HepG2 (cell line): ENCODE results near the gene GCNT2. TPM values are rescaled to one million over a fixed set of nuclear protein-coding genes. Genes with fewer than 3 reads are reported as not detected.
A peak's percentile ranks its signal among the peaks of the same experiment; 100 is the strongest.

Source experiments
- GPN1 ChIP-seq: sonication (generic); formaldehyde crosslinking; IDR thresholded peaks from 2 replicates; pipeline ENCODE4 v1.5.1; 2020; ENCODE audit warnings: missing genetic modification reagents, borderline replicate concordance
- HIVEP1 ChIP-seq: sonication (generic); formaldehyde crosslinking; IDR thresholded peaks from 2 replicates; pipeline ENCODE4 v1.4.0; 2020; ENCODE audit warnings: mild to moderate bottlenecking, missing genetic modification reagents
- NRL ChIP-seq: sonication (generic); formaldehyde crosslinking; IDR thresholded peaks from 2 replicates; pipeline ENCODE4 v1.5.0; 2020; ENCODE audit warnings: missing genetic modification reagents, mild to moderate bottlenecking, moderate library complexity, borderline replicate concordance
- polyA plus RNA-seq, 8 experiments: library from polyadenylated mRNA; depleted of rRNA in 3 of 8; stranded (reverse) in 7 of 8; unstranded in 1 of 8; fragments of >200 nt; fragmentation: Illumina TruSeq in 4 of 8; extraction: Trizol in 4 of 8; gene quantifications; 2 replicates each; pipeline versions ENCODE4 v1.2.1 to v1.2.3, GENCODE V29; 2011 to 2016; ENCODE audit warnings: low read depth in 4 of 8, missing spikeins in 1 of 8, mixed read lengths in 1 of 8; ENCODE audit not compliant: insufficient read depth in 1 of 8
- total RNA-seq, 5 experiments: library from RNA; depleted of rRNA; stranded (reverse); fragments of >200 nt; fragmentation: Illumina TruSeq; extraction: Trizol; gene quantifications; 2 replicates each; pipeline ENCODE4 v1.2.3, GENCODE V29; 2016; ENCODE audit warnings: low read depth in 1 of 5
- TF ChIP-seq, protein P1 (sequence below): sonication (generic); formaldehyde crosslinking; IDR thresholded peaks from 2 replicates; pipeline ENCODE4 v1.9.0; 2021; ENCODE audit warnings: mild to moderate bottlenecking, missing genetic modification reagents
- TF ChIP-seq, protein P2 (sequence below): sonication (generic); formaldehyde crosslinking; IDR thresholded peaks from 2 replicates; pipeline ENCODE4 v1.5.0; 2020; ENCODE audit warnings: missing genetic modification reagents
- TF ChIP-seq, protein P3 (sequence below): sonication (generic); formaldehyde crosslinking; conservative IDR thresholded peaks from 2 replicates; pipeline ENCODE4 v1.4.0; 2020; ENCODE audit warnings: mild to moderate bottlenecking, missing genetic modification reagents, moderate library complexity
- TF ChIP-seq, protein P4 (sequence below): IDR thresholded peaks from 2 replicates; pipeline ENCODE4 v1.6.1; 2016; ENCODE audit warnings: mild to moderate bottlenecking
- TF ChIP-seq, protein P5 (sequence below): sonication (generic); formaldehyde crosslinking; conservative IDR thresholded peaks from 2 replicates; pipeline ENCODE4 v1.8.1; 2023; ENCODE audit warnings: missing genetic modification reagents
- TF ChIP-seq, protein P6 (sequence below): sonication (generic); formaldehyde crosslinking; IDR thresholded peaks from 2 replicates; pipeline ENCODE4 v1.4.0; 2020; ENCODE audit warnings: missing genetic modification reagents, mild to moderate bottlenecking, borderline replicate concordance

GCNT2 gene
- total and polyA plus RNA-seq, 2 of the 13 experiments (the other 11 are each of a cell fraction or from before 2014, with no cell fraction given), result 11.8 to 31.9 TPM

DNA sequence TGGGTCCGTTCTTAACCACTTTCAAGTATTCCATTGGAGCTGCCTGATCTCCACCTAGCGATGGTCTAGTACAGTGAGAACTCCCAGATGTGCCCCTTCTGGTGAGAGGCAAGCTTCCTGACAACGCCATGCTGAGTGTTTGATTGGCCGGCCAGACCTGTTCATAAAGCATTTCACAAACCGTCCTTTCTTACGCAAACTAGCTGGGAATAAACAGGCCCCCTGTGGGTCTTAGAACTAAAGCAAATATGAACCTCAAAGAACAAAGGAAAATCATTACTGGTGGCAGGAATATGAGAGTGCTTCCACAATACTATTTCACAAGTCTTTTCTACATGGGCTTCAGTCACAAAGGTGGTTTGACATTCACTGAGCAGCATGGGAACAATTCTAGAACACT lies 15.6 kb upstream of the GCNT2 start (continued):
- TF ChIP-seq, protein P1, sequence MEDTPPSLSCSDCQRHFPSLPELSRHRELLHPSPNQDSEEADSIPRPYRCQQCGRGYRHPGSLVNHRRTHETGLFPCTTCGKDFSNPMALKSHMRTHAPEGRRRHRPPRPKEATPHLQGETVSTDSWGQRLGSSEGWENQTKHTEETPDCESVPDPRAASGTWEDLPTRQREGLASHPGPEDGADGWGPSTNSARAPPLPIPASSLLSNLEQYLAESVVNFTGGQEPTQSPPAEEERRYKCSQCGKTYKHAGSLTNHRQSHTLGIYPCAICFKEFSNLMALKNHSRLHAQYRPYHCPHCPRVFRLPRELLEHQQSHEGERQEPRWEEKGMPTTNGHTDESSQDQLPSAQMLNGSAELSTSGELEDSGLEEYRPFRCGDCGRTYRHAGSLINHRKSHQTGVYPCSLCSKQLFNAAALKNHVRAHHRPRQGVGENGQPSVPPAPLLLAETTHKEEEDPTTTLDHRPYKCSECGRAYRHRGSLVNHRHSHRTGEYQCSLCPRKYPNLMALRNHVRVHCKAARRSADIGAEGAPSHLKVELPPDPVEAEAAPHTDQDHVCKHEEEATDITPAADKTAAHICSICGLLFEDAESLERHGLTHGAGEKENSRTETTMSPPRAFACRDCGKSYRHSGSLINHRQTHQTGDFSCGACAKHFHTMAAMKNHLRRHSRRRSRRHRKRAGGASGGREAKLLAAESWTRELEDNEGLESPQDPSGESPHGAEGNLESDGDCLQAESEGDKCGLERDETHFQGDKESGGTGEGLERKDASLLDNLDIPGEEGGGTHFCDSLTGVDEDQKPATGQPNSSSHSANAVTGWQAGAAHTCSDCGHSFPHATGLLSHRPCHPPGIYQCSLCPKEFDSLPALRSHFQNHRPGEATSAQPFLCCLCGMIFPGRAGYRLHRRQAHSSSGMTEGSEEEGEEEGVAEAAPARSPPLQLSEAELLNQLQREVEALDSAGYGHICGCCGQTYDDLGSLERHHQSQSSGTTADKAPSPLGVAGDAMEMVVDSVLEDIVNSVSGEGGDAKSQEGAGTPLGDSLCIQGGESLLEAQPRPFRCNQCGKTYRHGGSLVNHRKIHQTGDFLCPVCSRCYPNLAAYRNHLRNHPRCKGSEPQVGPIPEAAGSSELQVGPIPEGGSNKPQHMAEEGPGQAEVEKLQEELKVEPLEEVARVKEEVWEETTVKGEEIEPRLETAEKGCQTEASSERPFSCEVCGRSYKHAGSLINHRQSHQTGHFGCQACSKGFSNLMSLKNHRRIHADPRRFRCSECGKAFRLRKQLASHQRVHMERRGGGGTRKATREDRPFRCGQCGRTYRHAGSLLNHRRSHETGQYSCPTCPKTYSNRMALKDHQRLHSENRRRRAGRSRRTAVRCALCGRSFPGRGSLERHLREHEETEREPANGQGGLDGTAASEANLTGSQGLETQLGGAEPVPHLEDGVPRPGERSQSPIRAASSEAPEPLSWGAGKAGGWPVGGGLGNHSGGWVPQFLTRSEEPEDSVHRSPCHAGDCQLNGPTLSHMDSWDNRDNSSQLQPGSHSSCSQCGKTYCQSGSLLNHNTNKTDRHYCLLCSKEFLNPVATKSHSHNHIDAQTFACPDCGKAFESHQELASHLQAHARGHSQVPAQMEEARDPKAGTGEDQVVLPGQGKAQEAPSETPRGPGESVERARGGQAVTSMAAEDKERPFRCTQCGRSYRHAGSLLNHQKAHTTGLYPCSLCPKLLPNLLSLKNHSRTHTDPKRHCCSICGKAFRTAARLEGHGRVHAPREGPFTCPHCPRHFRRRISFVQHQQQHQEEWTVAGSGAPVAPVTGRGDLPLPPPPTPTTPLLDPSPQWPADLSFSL (CRISPR knock-in tag), result no peak
- TF ChIP-seq, protein P2, sequence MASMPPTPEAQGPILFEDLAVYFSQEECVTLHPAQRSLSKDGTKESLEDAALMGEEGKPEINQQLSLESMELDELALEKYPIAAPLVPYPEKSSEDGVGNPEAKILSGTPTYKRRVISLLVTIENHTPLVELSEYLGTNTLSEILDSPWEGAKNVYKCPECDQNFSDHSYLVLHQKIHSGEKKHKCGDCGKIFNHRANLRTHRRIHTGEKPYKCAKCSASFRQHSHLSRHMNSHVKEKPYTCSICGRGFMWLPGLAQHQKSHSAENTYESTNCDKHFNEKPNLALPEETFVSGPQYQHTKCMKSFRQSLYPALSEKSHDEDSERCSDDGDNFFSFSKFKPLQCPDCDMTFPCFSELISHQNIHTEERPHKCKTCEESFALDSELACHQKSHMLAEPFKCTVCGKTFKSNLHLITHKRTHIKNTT (CRISPR knock-in tag), result no peak
- TF ChIP-seq, protein P3, sequence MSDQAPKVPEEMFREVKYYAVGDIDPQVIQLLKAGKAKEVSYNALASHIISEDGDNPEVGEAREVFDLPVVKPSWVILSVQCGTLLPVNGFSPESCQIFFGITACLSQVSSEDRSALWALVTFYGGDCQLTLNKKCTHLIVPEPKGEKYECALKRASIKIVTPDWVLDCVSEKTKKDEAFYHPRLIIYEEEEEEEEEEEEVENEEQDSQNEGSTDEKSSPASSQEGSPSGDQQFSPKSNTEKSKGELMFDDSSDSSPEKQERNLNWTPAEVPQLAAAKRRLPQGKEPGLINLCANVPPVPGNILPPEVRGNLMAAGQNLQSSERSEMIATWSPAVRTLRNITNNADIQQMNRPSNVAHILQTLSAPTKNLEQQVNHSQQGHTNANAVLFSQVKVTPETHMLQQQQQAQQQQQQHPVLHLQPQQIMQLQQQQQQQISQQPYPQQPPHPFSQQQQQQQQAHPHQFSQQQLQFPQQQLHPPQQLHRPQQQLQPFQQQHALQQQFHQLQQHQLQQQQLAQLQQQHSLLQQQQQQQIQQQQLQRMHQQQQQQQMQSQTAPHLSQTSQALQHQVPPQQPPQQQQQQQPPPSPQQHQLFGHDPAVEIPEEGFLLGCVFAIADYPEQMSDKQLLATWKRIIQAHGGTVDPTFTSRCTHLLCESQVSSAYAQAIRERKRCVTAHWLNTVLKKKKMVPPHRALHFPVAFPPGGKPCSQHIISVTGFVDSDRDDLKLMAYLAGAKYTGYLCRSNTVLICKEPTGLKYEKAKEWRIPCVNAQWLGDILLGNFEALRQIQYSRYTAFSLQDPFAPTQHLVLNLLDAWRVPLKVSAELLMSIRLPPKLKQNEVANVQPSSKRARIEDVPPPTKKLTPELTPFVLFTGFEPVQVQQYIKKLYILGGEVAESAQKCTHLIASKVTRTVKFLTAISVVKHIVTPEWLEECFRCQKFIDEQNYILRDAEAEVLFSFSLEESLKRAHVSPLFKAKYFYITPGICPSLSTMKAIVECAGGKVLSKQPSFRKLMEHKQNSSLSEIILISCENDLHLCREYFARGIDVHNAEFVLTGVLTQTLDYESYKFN, result peak; percentile 89
- TF ChIP-seq HIVEP1 (CRISPR knock-in tag) (no peak), NRL (CRISPR knock-in tag) (no peak), GPN1 (CRISPR knock-in tag) (no peak)
- TF ChIP-seq, protein P4, sequence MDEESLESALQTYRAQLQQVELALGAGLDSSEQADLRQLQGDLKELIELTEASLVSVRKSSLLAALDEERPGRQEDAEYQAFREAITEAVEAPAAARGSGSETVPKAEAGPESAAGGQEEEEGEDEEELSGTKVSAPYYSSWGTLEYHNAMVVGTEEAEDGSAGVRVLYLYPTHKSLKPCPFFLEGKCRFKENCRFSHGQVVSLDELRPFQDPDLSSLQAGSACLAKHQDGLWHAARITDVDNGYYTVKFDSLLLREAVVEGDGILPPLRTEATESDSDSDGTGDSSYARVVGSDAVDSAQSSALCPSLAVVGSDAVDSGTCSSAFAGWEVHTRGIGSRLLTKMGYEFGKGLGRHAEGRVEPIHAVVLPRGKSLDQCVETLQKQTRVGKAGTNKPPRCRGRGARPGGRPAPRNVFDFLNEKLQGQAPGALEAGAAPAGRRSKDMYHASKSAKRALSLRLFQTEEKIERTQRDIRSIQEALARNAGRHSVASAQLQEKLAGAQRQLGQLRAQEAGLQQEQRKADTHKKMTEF (CRISPR knock-in tag), result peak; percentile 98
- TF ChIP-seq, protein P5, sequence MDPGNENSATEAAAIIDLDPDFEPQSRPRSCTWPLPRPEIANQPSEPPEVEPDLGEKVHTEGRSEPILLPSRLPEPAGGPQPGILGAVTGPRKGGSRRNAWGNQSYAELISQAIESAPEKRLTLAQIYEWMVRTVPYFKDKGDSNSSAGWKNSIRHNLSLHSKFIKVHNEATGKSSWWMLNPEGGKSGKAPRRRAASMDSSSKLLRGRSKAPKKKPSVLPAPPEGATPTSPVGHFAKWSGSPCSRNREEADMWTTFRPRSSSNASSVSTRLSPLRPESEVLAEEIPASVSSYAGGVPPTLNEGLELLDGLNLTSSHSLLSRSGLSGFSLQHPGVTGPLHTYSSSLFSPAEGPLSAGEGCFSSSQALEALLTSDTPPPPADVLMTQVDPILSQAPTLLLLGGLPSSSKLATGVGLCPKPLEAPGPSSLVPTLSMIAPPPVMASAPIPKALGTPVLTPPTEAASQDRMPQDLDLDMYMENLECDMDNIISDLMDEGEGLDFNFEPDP (CRISPR knock-in tag), result no peak
- TF ChIP-seq, protein P6, sequence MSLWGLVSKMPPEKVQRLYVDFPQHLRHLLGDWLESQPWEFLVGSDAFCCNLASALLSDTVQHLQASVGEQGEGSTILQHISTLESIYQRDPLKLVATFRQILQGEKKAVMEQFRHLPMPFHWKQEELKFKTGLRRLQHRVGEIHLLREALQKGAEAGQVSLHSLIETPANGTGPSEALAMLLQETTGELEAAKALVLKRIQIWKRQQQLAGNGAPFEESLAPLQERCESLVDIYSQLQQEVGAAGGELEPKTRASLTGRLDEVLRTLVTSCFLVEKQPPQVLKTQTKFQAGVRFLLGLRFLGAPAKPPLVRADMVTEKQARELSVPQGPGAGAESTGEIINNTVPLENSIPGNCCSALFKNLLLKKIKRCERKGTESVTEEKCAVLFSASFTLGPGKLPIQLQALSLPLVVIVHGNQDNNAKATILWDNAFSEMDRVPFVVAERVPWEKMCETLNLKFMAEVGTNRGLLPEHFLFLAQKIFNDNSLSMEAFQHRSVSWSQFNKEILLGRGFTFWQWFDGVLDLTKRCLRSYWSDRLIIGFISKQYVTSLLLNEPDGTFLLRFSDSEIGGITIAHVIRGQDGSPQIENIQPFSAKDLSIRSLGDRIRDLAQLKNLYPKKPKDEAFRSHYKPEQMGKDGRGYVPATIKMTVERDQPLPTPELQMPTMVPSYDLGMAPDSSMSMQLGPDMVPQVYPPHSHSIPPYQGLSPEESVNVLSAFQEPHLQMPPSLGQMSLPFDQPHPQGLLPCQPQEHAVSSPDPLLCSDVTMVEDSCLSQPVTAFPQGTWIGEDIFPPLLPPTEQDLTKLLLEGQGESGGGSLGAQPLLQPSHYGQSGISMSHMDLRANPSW (CRISPR knock-in tag), result no peak
